ENCODE results near the gene CCT3. TPM values are rescaled to one million over a fixed set of nuclear protein-coding genes. Genes with fewer than 3 reads are reported as not detected.

The CCT3 gene
- total RNA-seq, 1 experiment from 2014 or later, result 619 TPM

- TF ChIP-seq JUND (IDR thresholded peaks at IDR 0.05) (no peak), EZH2 (IDR thresholded peaks at IDR 0.05) (no peak), YY1 (IDR thresholded peaks at IDR 0.05; ENCODE audit: extremely low read depth, insufficient replicate concordance, low read depth, low read length) (no peak), POLR2AphosphoS5 (IDR thresholded peaks at IDR 0.05; ENCODE audit: low read depth, low read length) (no peak), CTCF (IDR thresholded peaks at IDR 0.05 in 2 of 3, conservative IDR thresholded peaks at IDR 0.05 in 1 of 3; ENCODE audit: borderline replicate concordance in 1 of 3, insufficient read depth in 1 of 3, low read depth in 2 of 3, low read length in 2 of 3) (no peak), ZFX (IDR thresholded peaks at IDR 0.05) (no peak), MAX (IDR thresholded peaks at IDR 0.05) (no peak), ELF1 (IDR thresholded peaks at IDR 0.05; ENCODE audit: borderline replicate concordance, low read depth) (no peak), RAD21 (IDR thresholded peaks at IDR 0.05; ENCODE audit: low read depth) (no peak), CBX3 (IDR thresholded peaks at IDR 0.05; ENCODE audit: low read depth) (no peak), EGR1 (IDR thresholded peaks at IDR 0.05; ENCODE audit: low read depth) (no peak), POLR2A (IDR thresholded peaks at IDR 0.05; ENCODE audit: borderline replicate concordance, extremely low read depth, insufficient read depth, insufficient read length) (no peak), SP1 (IDR thresholded peaks at IDR 0.05; ENCODE audit: low read depth) (no peak), TCF7L2 (IDR thresholded peaks at IDR 0.05; ENCODE audit: borderline replicate concordance, extremely low read depth, insufficient read depth, insufficient read length) (no peak), EZH2phosphoT487 (IDR thresholded peaks at IDR 0.05; ENCODE audit: borderline replicate concordance) (no peak), REST (IDR thresholded peaks at IDR 0.05; ENCODE audit: low read depth) (no peak)
- H3K9me3 ChIP-seq (ENCODE audit: control insufficient read depth in 1 of 2, insufficient read depth in 1 of 2, low read depth in 1 of 2, low read length in 2 of 2), result no peaks in the 10 kb centered on the region
- H3K4me1 ChIP-seq (ENCODE audit: control insufficient read depth in 1 of 2, insufficient read depth in 2 of 2, low read length in 2 of 2), result peaks cover 17 to 28% of the 10 kb centered on the region in 2 experiments
- BruUV-seq (replicated peaks), result no TSS peak
- DNase-seq (ENCODE audit: low read depth, low spot score) (no peak), ATAC-seq (no peak)
- H3K27ac ChIP-seq (ENCODE audit: low read depth, low read length), result no peak overlapping the region
- peak overlapping the region; percentile 34 for H3K4me2 ChIP-seq (ENCODE audit: low read length)
- no peaks in the 10 kb centered on the region for H4K20me1 ChIP-seq (ENCODE audit: insufficient read depth)
- H3K36me3 ChIP-seq (ENCODE audit: control insufficient read depth in 1 of 2, insufficient read depth in 2 of 2, low read length in 2 of 2), result no peaks in the 10 kb centered on the region
- no peak overlapping the region for H2AFZ ChIP-seq (ENCODE audit: low read depth, low read length, poor library complexity, severe bottlenecking)
- H3K9me2 ChIP-seq (ENCODE audit: insufficient read depth), result no peaks in the 10 kb centered on the region
- POLR2A ChIA-PET, result no interaction called here
- RAD21 ChIA-PET (ENCODE audit: low non-redundant PET in 1 of 2, low total read pairs in 2 of 2, uncharacterized antibody in 2 of 2, unreplicated experiment in 2 of 2), result no interaction called here
- H3K9ac ChIP-seq (ENCODE audit: low read length), result no peak overlapping the region
- CTCF ChIA-PET, result interaction anchor here (1.6 kb wide), 1 partner anchor 73 kb away, joined by 5 read pairs; no protein-coding TSS in a partner anchor
- H3K79me2 ChIP-seq (ENCODE audit: insufficient read depth, low read length), result no peaks in the 10 kb centered on the region
- intact Hi-C loops (cut with micrococcal nuclease), result no loop called here
- H3K27me3 ChIP-seq (ENCODE audit: insufficient read depth, low read length), result no peaks in the 10 kb centered on the region
- no peak overlapping the region for H3K4me3 ChIP-seq (replicated peaks in 1 of 2; ENCODE audit: low read depth in 1 of 2, low read length in 2 of 2)
Measured at GRCh38 chr1:156372265-156372586, 34.1 kb upstream of the CCT3 start.

All from HCT116 (cell line).